Nephron progenitor cell (in vitro differentiated cells): Measurements from ENCODE around the gene PLEKHA6.

Experiments used
- DNase-seq: peaks from one replicate; pipeline ENCODE4 v3.0.0; 2021
- H3K27ac Mint-ChIP-seq: 2 replicates; pipeline ENCODE4 v1.8.0; 2021; ENCODE audit warnings: mild to moderate bottlenecking, moderate library complexity, mixed read lengths
- H3K27me3 Mint-ChIP-seq: 2 replicates; pipeline ENCODE4 v1.8.0; 2021; ENCODE audit warnings: mild to moderate bottlenecking, low read depth, mixed read lengths; ENCODE audit not compliant: poor library complexity
- H3K36me3 Mint-ChIP-seq: 2 replicates; pipeline ENCODE4 v1.8.0; 2021; ENCODE audit warnings: low read depth, mixed read lengths
- H3K4me1 Mint-ChIP-seq: 2 replicates; pipeline ENCODE4 v1.8.0; 2021; ENCODE audit warnings: mixed read lengths
- H3K4me3 Mint-ChIP-seq: 2 replicates; pipeline ENCODE4 v1.8.0; 2021; ENCODE audit warnings: mild to moderate bottlenecking, moderate library complexity, mixed read lengths
- H3K9me3 Mint-ChIP-seq: 2 replicates; pipeline ENCODE4 v1.8.0; 2021; ENCODE audit warnings: mild to moderate bottlenecking, moderate library complexity, mixed read lengths
- TF ChIP-seq, protein P1 (sequence below): fragments of 200-600 bp; sonication (generic); IDR thresholded peaks from 2 replicates; pipeline ENCODE4 v1.5.0; 2021; ENCODE audit warnings: antibody characterized with exemption

The PLEKHA6 gene

DNA sequence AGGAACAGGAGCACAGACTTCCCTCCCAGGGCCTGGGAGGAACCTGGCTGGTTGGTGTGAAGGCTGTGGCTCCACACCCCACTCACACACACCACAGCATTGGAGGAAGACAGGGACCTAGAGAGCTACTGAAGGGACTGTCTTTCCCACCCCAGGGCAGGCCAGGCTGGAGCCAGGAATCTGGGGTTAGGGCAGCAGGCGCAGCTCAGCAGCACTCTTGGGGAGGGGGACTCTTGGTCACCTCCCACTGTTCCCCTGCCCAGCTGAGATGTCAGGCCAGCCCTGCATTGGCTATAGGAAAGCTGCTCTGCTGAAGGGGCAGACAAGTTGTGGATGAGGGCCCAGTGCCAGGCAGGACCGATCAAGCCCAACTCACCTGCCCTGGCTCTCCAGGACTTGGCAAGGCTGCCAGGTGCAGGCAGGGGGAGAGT lies 1.6 kb upstream of the PLEKHA6 start:
- no peaks in the 10 kb centered on the region for H3K9me3 Mint-ChIP-seq
- TF ChIP-seq, protein P1, sequence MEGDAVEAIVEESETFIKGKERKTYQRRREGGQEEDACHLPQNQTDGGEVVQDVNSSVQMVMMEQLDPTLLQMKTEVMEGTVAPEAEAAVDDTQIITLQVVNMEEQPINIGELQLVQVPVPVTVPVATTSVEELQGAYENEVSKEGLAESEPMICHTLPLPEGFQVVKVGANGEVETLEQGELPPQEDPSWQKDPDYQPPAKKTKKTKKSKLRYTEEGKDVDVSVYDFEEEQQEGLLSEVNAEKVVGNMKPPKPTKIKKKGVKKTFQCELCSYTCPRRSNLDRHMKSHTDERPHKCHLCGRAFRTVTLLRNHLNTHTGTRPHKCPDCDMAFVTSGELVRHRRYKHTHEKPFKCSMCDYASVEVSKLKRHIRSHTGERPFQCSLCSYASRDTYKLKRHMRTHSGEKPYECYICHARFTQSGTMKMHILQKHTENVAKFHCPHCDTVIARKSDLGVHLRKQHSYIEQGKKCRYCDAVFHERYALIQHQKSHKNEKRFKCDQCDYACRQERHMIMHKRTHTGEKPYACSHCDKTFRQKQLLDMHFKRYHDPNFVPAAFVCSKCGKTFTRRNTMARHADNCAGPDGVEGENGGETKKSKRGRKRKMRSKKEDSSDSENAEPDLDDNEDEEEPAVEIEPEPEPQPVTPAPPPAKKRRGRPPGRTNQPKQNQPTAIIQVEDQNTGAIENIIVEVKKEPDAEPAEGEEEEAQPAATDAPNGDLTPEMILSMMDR, result no peak
- peaks cover 37% of the 10 kb centered on the region for H3K4me1 Mint-ChIP-seq
- H3K36me3 Mint-ChIP-seq, result no peaks in the 10 kb centered on the region
- no peak overlapping the region for H3K4me3 Mint-ChIP-seq
- H3K27me3 Mint-ChIP-seq, result peaks cover 50% of the 10 kb centered on the region
- no peak for DNase-seq
- H3K27ac Mint-ChIP-seq, result no peak overlapping the region

DNA sequence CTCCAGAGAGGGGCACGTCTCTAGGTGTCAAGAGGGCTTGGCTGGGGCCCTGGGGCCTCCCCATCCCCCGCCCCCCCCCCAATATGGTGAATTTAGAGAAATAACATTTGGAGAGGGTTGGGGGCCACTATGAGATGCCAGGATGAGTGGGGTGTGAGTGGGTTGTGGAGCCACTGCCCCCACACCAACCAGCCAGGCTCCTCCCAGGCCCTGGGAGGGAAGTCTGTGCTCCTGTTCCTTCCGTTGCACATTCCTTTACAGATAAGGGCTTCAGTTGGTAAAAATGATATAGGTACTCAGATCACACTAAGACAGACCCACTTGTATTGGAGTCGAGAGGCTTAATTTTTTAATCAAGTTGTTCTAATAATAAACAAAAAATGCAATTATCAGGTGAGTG lies 585 bp upstream of the PLEKHA6 start:
- DNase-seq, result no peak
- Mint-ChIP-seq H3K27ac (no peak overlapping the region), H3K4me1 (peaks cover 37% of the 10 kb centered on the region), H3K36me3 (no peaks in the 10 kb centered on the region), H3K27me3 (peaks cover 50% of the 10 kb centered on the region), H3K9me3 (no peaks in the 10 kb centered on the region), H3K4me3 (no peak overlapping the region)
- TF ChIP-seq, protein P1, result no peak

DNA sequence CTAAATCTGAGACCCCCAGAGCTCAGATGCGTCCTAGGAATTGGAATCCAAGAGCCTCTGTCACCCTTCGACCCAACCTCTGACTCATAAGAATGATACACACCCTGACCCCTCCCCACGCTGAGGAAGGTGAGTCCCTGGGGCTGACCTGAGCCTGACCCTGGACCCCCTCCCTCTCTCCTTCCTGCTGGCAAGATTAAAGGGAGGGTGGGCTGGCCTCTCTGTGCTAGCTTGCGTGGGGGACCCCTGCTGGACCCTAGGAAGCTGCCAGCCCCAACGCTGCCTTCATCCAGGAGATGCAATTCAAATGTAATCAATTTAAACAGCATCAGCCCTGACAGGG lies 627 bp downstream of the PLEKHA6 start:
- TF ChIP-seq, protein P1, result no peak
- no peak overlapping the region for H3K27ac Mint-ChIP-seq
- peak; percentile 25 for DNase-seq
- H3K27me3 Mint-ChIP-seq, result peaks cover 59% of the 10 kb centered on the region
- H3K9me3 Mint-ChIP-seq, result no peaks in the 10 kb centered on the region
- H3K4me1 Mint-ChIP-seq, result peaks cover 36% of the 10 kb centered on the region
- H3K36me3 Mint-ChIP-seq, result no peaks in the 10 kb centered on the region
- peak overlapping the region; percentile 60 for H3K4me3 Mint-ChIP-seq

DNA sequence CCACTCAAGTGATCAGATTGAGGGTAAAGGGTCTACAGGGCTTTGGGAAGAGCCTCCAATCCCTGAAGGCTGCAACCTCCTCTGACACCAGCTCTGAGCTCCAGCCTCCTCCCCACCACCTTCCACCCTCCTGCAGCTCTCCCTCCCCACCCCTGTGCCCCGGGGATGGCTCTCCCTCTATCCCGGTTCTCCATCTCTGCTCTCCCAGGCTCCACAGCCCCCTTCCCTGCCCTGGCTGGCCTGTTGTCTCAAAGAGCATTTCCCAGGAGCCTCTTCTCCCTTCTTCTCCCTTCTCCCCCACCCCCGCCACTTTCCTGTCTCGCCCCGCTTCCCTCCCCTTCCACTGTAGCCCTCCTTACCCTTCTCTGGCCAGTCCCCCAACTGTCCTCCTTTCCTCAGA lies 1.1 kb downstream of the PLEKHA6 start:
- Mint-ChIP-seq H3K4me3 (peak overlapping the region; percentile 60), H3K27ac (no peak overlapping the region), H3K4me1 (peaks cover 31% of the 10 kb centered on the region), H3K27me3 (peaks cover 64% of the 10 kb centered on the region), H3K36me3 (no peaks in the 10 kb centered on the region), H3K9me3 (no peaks in the 10 kb centered on the region)
- TF ChIP-seq, protein P1, result no peak
- DNase-seq, result no peak

DNA sequence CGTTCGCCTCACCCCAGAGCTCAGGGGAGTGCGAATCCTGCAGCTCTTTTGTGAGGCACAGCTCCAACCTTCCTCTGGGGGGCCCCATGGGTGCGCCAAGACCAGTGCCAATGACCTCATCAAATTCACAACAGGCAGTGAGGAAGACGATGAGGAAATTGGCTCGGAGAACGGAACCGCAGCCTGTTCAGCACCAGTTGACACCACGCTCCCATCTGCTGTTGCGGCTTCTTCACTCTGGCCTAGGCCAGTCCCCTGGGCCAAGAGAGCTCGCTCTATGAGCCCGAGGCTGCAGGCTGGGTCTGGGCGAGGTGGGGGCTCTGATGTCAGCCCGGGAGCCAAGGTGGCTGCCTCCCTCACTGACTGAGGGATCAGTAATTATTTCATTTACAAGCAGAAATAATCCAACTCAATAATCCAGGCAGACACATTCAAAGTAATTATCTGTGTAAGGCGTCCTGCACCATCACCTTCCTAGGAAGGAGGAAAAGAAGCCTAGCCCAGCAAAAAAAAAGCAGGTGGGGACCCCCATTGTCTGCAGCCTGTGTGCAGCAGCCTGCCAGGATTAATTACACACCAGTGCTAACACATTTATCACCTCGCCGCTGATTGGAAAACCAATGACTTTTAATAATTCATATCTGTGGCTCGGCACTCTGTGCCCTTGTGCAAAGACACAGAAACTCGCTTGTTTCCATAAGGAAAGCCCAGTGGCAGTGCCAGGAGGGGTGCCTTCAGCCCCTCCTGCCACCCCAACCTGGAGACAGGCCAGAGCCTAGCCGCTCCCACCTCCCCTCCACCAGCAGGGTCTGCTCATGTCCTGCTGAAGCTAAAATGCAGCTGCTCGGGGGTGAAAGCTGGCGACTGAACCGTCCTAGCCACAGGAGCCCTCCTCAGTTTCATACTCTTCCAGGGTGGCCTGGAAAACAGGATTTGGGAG lies 1.9 kb downstream of the PLEKHA6 start:
- no peak overlapping the region for H3K27ac Mint-ChIP-seq
- H3K4me1 Mint-ChIP-seq, result peaks cover 30% of the 10 kb centered on the region
- DNase-seq, result no peak
- H3K27me3 Mint-ChIP-seq, result peaks cover 70% of the 10 kb centered on the region
- TF ChIP-seq, protein P1, result no peak
- no peaks in the 10 kb centered on the region for H3K9me3 Mint-ChIP-seq
- H3K36me3 Mint-ChIP-seq, result no peaks in the 10 kb centered on the region
- H3K4me3 Mint-ChIP-seq, result no peak overlapping the region

DNA sequence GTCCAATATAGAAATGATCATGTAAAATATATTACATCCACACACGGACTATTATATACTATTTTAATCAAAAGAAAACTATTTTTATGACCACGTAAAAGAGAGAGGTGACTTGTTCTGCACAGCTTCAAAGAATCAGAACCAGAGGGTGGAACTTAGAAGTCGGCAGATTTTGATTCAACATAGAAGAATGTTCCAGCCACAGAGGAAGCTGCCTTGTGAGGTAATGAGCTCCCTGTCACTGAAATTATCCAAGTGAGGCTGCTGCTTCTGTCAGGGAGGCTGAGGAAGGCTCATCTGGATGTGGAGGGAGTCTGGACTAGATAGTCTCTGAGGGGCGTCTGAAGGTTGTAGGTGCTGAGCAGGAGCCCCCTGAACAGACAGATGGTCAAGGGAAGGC lies 2.7 kb downstream of the PLEKHA6 start:
- Mint-ChIP-seq H3K36me3 (no peaks in the 10 kb centered on the region), H3K4me3 (no peak overlapping the region), H3K27ac (no peak overlapping the region), H3K27me3 (peaks cover 68% of the 10 kb centered on the region), H3K9me3 (no peaks in the 10 kb centered on the region), H3K4me1 (peaks cover 30% of the 10 kb centered on the region)
- TF ChIP-seq, protein P1, result no peak
- no peak for DNase-seq
